RPMI8226 (cell line): ENCODE data around the gene ASXL1.
"Not testable (repeated sequence)": the region's sequence is repeated elsewhere in the genome, so short reads cannot be mapped to it uniquely, and the experiment has no call there.

ENCODE experiments used
- DNase-seq: peaks from one replicate; pipeline ENCODE4 v3.0.0-alpha.2; 2015

The ASXL1 gene

DNA sequence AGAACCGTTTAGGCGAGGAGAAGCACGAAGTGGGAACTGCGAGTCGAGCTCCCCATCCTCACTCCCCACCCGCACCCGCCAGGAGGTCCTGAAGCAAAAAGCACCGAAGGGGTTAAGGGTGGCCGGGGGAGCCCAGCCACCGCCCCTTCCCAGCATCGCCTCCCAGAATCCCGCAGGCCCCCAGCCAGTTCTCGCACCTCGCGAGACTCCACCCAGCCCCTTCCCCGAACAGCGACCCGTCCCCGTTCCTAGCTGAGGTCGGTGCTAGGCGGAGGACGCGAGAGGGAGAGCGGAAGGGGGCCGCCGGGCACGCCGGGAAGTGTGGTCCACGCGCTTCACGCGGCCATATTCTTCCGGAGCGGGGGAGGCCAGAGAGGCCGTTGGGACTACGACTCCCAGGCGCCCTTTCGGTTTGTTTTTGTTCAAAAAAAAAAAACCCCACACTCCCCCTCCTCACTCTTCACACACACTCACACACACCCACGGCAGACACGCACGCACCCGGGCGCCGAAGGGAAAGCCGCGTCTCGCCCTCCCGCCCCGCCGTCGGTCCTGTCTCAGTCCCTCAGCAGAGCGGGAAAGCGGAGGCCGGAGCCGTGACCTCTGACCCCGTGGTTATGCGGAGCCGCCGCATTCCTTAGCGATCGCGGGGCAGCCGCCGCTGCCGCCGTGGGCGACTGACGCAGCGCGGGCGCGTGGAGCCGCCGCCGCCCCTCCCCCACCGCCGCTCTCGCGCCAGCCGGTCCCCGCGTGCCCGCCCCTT lies at the start of gene ASXL1:
Gene ASXL1 (plus strand): TSS at position 463 of the 763 bp plus-strand sequence. CDS start 445 bp downstream, outside the sequence.
- peak; percentile 97 for DNase-seq

DNA sequence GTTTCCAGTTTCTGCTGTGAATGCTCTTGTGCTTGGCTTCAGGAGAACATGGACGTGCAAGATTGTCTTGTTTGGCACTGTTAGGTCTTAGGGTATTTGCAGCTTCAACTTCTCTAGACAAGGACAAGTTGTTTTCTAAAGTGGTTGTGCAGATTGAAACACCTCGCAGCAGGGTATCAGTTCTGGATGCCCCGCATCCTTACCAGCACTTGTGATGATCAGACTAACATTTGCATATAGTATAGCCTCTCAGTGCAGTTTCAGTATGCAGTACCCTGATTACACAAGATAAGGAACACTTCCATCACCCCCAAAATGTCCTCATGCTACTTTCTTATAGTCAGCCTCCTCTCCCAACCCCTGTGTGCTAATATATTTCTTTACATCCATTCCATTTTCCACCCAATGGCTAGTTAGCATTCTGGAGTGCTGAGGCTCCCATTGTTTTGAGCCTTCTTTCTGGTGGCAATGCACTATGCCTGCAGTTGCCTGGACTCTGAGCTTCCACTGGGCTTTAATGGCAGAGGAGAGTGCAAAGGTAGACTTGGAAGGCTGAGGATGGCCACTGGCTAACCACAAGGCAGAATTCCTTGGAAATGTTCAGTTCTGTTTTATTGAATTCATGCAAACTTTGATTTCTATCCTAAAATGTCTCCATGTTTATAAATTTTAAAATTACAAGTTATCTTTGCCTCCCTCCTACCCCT lies 45.3 kb upstream of the ASXL1 start:
- DNase-seq, result no peak

DNA sequence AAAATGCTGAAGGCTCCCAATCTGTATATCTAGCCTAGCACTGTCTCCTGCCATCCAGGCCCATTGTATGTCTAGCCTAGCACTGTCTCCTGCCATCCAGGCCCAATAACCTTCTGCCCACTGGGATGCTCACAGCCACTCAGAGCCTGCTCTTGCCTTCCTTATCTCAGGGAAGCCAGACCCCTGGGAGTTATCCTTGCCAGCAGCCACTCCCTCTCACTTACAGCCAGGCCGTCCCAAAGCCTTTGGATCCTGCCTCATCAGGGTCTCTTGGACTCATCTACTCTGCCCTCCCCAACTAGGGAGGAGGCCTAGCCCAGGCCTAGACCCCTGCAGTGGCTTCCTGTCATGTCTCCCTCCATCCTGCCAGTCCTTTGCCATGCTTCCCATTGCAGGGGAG lies 43.4 kb upstream of the ASXL1 start:
- DNase-seq, result no peak

DNA sequence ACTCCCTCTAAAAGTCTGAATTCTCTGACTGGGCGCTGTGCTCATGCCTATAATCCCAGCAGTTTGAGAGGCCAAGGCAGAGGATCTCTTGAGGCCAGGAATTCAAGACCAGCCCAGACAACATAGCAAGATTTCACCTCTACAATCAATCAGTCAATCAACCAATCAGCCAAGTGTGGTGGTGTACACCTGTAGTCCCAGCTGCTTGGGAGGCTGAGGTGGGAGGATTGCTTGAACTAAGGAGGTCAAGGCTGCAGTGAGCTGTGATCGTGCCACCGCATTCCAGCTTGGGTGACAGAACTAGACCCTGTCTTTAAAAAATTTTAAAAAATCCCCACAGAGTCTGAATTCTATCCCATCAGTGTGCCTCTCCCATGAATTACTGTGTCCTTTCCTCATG lies 42.7 kb upstream of the ASXL1 start:
- DNase-seq, result no peak

DNA sequence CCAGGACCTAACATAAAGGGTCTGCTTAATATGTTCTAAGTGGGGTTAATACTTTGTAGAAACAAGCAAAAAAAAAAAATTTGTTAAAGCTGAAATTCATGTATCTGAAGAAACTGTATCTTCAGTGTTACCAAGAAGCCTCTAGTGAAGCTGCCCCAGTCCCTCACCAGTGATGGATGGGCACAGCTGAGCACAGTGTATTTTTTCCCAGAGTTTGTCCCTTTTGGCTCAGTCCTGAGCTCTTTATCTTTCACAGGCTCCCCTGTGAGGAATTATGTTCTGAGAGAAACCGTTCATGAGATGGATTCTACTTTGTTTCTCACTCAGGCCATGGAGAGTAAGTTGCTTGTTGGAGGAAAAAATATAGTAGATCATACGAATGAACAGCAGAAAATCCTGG lies 42.2 kb upstream of the ASXL1 start:
- DNase-seq, result no peak

DNA sequence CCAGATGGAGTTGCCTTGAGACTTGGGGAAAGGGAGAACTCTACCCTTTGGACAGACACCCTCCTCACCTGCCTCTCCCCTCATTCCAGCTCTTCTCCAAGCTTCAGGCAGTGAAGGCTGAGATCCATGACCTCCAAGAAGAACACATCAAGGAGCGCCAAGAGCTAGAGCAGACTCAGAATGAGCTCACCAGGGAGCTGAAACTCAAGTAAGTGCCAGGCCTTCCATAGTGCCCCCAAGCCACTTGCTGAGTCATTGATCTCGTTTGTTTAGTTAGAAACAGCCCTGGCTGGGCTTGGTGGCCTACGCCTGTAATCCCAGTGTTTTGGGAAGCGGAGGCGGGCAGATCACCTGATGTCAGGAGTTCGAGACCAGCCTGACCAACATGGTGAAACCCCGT lies 41.5 kb upstream of the ASXL1 start:
- no peak for DNase-seq

DNA sequence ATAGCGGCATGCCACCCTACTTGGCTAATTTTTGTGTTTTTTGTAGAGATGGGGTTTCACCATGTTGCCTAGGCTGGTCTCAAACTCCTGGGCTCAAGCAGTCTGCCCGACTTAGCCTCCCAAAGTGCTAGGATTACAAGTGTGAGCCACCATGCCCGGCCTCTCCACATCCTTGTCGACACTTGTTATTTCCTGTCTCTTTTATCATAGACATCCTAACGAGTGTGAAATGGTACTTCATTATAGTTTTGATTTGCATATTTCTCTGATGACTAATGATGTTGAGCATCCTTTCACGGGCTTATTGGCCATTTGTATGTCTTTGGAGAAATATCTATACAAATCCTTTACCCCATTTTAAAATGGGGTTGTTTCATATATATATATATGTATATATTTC lies 39.0 kb upstream of the ASXL1 start:
- DNase-seq, result no peak

DNA sequence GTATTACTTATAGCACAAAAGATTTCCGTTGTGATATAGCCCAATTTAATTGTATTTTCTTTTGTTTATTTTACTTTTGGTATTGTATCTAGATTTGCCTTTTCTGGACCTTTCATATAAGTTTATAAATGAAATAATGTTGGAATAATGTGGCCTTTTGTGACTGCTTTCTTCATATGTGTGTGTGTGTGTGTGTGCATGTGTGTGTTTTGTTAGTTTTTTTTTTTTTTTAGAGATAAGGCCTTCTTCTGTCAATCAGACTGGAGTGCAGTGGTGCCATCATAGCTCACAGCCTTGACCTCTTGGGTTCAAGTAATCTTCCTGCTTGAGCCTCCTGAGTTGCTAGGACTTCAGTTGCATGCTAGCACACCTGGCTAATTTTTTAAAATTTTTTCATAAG lies 37.8 kb upstream of the ASXL1 start:
- DNase-seq, result no peak

DNA sequence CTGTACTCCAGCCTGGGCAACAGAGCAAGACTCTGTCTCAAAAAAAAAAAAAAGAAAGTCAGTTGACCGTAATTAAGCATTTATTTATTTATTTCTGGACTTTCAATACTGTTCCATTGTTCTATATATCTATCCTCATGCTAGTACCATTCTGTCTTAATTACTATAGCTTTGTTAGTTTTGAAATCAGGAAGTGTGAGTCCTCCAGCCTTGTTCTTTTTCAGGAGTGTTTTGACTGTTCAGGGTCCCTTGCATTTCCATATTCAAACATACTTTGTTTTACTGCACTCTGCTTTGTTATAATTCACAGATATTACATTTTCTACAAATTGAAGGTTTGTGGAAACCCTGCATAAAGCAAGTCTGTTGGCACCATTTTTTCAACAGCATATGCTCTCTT lies 36.7 kb upstream of the ASXL1 start:
- DNase-seq, result no peak

DNA sequence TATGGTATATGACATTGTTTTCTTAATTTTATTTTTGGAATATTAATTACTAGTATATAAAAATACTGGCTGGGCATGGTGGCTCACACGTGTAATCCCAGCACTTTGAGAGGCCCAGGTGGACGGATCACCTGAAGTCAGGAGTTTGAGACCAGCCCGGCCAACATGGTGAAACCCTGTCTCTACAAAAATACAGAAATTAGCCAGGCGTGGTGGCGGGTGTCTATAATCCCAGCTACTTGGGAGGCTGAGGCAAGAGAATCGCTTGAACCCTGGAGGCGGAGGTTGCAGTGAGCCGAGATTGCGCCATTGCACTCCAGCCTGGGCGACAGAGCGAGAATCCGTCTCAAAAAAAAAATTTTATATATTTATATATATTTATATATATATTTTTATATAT lies 35.9 kb upstream of the ASXL1 start:
- DNase-seq, result not testable (repeated sequence)

DNA sequence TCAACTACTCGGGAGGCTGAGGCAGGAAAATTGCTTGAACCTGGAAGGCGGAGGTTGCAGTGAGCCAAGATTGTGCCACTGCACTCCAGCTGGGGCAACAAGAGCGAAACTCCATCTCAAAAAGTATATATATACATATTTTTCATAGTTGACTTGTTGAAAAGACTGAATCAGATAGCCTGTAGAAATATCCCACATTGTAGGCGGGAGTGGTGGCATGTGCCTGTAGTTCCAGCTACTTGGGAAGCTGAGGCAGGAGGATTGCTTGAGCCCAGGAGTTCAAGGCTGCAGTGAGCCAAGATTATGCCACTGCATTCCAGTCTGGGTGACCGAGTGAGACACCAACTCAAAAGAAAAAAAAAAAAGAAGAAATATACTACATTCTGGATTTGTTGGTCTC lies 34.4 kb upstream of the ASXL1 start:
- DNase-seq, result not testable (repeated sequence)

DNA sequence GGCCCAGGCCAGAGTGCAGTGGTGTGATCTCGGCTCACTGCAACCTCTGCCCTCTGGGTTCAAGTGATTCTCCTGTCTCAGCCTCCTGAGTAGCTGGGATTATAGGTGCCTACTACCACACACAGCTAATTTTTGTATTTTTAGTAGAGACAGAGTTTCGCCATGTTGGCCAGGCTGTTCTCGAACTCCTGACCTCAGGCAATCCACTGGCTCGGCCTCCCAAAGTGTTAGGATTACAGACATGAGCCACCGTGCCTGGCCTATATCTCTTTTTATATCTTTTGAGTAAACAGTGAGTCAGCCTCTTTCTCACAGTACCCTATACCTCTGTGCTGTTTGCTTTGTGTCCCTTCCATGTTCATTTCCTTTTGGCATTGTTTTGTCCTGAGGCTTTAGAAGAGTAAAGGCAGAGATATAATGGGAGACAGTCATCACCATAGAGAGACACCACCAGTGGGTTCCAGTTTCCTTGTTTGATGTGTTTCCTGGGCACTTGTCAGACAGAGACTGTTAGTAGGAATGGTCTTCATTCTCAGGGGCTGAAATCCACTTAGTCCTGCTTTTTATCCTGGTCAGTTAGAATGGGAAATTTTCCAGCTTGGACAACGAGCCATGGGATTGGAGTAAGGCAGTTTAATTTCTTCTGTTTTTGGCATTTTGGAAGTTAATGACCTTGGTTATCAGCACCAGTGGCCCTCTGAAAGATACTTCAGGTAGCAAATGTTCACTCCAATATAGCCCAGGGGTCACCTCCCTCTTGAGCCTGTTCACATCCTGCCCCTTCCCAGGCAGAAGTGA lies 32.2 kb upstream of the ASXL1 start:
- no peak for DNase-seq

DNA sequence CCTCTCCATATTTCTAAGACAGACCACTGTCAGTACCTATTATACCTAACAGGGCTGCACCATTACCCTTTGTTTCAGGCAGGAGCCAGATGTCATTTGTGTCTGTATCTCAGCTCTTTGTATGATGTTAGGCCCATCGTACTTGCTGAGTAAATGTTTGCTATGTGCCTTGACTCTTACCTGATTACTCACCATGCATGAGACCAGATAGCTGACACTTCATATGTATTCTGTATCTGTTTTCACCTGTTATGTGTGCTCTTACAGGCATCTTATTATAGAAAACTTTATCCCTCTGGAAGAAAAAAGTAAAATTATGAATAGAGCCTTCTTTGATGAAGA lies 31.7 kb upstream of the ASXL1 start:
- DNase-seq, result no peak

DNA sequence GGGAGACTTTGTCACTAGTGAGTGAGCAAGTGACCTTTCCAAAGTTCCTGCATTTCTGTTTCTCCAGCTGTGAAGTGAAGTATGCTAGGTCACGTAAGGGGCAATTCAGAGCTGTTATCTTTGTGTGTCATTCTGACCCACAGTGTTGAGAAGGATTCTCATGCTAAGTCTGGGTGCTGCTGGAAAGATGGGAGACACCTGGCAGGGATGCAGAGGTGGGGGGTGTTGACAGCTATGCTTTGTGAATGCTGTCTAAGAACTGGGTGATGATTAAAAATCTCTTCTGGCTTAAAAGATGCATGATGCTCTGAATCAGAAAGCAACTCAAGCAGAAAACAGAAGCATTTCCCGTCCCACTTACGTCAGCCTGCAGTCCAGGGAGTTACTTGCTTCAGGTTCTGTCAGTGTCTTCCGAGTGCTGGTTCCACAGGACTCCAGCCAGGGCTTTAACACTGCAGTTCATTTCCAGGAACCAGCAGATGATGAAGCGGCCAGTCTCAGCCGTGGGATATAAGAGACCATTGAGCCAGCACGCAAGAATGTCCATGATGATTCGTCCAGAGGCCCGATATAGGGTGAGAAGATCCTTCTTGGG lies 30.9 kb upstream of the ASXL1 start:
- DNase-seq, result no peak

DNA sequence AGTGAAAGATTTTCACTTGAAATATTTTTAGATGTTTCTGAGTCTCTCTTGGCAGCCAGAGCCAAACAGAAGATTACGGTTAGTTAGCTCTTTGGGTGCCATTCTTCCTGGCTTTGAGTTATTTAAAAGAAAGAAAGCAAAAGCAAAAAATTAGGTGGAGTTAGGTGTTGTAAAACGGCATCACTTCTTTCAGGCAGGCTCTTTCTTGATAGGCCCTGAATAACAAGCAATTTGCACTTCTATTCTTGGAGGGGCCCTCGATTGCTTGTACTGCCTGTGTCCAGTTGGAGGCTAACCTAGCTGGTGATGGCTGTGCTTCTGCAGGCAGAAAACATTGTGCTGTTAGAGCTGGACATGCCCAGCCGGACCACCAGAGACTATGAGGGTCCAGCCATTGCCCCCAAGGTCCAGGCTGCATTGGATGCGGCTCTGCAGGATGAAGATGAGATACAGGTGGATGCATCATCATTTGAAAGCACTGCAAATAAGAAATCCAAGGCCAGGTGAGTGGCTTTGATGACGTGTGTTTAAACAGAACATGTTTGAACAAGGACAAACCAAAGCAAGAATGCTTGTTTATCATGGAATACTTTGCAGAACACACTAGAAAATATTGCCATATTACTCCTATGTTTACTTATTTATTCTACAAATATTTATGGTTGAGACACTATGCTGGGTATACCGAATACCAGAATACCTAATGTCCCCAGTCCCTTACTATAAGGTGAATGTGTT lies 28.1 kb upstream of the ASXL1 start:
- DNase-seq, result no peak

DNA sequence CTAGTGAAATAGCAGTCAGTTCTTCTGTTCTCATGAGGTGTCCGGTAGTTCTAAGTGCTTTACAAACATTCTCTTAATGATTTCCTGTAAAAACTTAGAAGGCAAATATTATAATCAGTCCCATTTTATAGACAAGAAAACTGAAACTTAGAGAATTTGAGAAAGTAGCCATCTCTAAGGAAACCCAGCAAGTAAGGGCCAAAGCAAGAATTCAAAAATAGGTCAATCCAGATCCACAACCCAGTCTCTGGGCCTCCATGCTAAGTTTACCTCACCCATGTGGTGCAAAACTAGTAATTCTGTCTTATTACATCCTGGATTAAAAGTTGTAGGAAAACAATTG lies 27.6 kb upstream of the ASXL1 start:
- DNase-seq, result no peak

DNA sequence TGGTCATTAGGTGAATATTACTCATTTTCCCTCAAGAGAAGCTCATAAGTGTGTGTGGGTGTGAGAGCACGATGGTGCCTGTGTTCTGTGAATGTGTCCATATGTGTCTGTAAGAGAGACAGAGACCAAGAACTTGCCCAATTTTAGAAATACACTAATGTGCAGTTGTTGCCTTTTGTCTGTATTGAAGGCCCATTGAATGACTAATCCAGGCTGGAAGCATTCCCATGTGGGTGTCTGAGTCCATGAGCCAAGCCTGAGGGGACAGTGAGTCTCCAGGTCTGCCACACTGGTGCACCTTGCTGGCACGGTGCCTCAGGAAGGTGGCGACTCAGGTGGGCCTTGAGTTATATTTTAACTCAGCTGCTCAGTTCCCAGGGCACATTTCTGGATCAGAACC lies 25.5 kb upstream of the ASXL1 start:
- no peak for DNase-seq

DNA sequence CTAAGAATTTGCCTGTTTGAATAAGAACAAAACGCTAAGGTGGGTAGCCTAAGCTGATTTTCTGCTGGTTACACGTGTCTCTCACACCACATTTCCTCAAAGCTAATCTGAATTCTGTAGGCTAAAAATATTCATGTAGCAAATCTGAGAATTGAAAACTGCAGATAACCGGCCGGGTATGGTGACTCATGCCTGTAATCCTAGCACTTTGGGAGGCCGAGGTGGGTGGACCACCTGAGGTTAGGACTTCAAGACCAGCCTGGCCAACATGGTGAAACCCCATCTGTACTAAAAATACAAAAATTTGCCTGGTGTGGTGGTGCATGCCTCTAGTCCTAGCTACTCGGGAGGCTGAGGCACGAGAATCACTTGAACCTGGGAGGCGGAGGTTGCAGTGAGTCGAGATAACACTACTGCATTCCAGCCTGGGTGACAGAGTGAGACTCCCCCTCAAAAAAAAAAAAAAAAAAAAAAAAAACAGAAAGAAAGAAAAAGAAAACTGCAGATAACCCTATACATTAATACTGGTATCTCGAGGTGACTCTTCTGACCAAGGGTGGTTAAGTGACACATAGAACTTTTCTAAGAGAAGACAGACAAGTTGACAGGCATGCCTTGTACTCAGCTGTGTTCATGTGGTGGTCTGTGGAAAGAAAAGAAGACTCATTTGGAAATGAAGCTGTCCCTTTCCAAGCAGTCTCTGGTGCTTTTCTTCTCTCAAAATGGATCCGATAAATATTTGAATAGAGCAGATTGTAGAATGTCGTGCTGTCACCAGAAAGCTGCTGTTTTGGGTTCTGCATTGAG lies 24.7 kb upstream of the ASXL1 start:
- DNase-seq, result no peak

DNA sequence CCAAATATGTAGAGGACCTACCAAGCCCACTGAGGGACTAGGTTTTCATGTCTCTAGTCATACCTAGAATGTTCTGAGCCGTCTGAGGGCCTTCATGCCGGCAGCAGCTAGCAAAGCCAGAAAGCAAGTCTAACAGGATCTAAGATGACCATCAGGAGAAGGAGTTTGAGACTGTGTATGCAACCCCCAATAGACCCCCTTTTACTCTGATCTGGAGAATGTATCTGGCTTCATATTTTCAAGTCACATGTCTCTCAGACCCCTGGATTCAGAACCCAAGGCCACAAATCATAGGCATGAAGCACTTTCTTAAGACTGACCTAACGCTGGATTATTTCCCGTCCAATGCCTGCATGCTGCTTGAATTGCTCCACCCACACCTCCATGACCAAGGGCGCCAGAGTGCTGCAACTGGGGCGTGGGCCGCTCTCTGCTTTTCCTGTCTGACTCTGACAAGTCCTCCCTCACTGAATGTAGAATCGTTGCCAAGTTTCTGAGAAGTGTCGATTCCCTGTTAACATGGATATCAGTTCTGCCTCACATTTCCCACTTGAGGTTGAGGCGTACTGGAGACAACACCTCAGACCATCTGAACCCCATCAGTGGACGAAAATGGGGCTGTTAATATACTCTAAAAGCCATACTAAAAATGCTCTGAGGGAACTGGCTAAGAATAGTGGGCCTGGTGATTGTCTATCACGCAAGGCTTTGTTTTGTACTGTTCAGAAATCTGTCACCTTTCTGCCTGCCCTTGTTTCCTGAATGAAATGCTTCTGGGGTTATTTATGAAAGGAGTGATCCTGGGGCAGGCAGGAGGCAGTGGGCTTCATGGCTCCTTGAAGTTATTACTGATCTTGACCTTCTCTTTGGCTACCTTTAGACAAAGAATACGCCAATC lies 23.9 kb upstream of the ASXL1 start:
- no peak for DNase-seq

DNA sequence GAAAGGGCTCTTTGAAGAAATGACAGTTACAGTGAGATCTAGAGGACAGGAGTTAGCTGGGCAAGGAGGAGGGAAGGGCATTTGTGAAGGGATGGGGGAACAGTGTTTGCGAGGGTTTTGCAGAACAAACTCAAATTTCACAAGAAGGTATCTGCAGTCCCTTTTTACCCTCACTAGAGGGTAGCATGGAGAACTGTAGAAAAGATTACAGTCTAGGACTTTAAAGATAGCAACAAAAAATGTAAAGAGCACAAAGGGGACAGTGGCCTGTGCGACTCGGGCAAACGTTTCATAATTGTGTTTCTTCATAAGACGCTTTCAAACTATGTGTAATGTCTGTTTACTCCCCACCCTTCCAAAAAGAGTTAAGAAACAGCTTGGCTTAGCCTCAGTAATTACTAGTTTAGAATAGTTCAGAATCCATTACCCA lies 21.2 kb upstream of the ASXL1 start:
- DNase-seq, result peak; percentile 31
